ENCODE results near the gene GDPD1. TPM values are rescaled to one million over a fixed set of nuclear protein-coding genes. Genes with fewer than 3 reads are reported as not detected.
"Not testable (repeated sequence)": the region's sequence is repeated elsewhere in the genome, so short reads cannot be mapped to it uniquely, and the experiment has no call there.

The GDPD1 gene
- total and polyA plus RNA-seq, 4 donors, result 1.2 to 8.7 (median 2.1) TPM

GRCh38 chr17:59284317-59284716 is 64.0 kb downstream of the GDPD1 start:
- no peak for ATAC-seq (ENCODE audit: insufficient read depth, low FRiP score)
- TF ChIP-seq CTCF (IDR thresholded peaks at IDR 0.05; ENCODE audit: control extremely low read depth, extremely low read depth), result no peak
- H3K27ac ChIP-seq (ENCODE audit: low read depth in 1 of 2, low read length in 1 of 2), result no peak overlapping the region
- no peak overlapping the region for H3K4me3 ChIP-seq
- WGBS, 2 donors, result 62 to 69% methylated on average over 4 of the region's 4 CpGs
- H3K36me3 ChIP-seq (ENCODE audit: control insufficient read depth in 4 of 4, insufficient read depth in 4 of 4, low read length in 4 of 4), result no peaks in the 10 kb centered on the region
- no peaks in the 10 kb centered on the region for H3K9me3 ChIP-seq (ENCODE audit: control insufficient read depth in 4 of 4, insufficient read depth in 3 of 4, low read length in 3 of 4)
- no peaks in the 10 kb centered on the region for H3K27me3 ChIP-seq (ENCODE audit: control insufficient read depth in 3 of 3, insufficient read depth in 3 of 3, low read length in 2 of 3)
- H3K4me1 ChIP-seq (ENCODE audit: control insufficient read depth in 5 of 5, insufficient read depth in 5 of 5, low read length in 5 of 5), result no peaks in the 10 kb centered on the region
- DNase-seq, result no peak
- no peak overlapping the region for H3K9ac ChIP-seq (ENCODE audit: insufficient read depth in 1 of 2, low read length in 2 of 2)

- Histone ChIP-seq H3K36me3 (ENCODE audit: control insufficient read depth in 4 of 4, insufficient read depth in 4 of 4, low read length in 4 of 4) (no peaks in the 10 kb centered on the region), H3K9ac (ENCODE audit: insufficient read depth in 1 of 2, low read length in 2 of 2) (no peak overlapping the region), H3K9me3 (ENCODE audit: control insufficient read depth in 4 of 4, insufficient read depth in 3 of 4, low read length in 3 of 4) (no peaks in the 10 kb centered on the region), H3K27ac (ENCODE audit: low read depth in 1 of 2, low read length in 1 of 2) (no peak overlapping the region), H3K4me1 (ENCODE audit: control insufficient read depth in 5 of 5, insufficient read depth in 5 of 5, low read length in 5 of 5) (no peaks in the 10 kb centered on the region), H3K4me3 (no peak overlapping the region), H3K27me3 (ENCODE audit: control insufficient read depth in 3 of 3, insufficient read depth in 3 of 3, low read length in 2 of 3) (no peaks in the 10 kb centered on the region)
- DNase-seq, result no peak
- 28 to 36% methylated on average over 1 of the region's 1 CpG for WGBS, 2 donors
- no peak for TF ChIP-seq CTCF (IDR thresholded peaks at IDR 0.05; ENCODE audit: control extremely low read depth, extremely low read depth)
- ATAC-seq (ENCODE audit: insufficient read depth, low FRiP score), result no peak
Observed at GRCh38 chr17:59287452-59287851, 67.1 kb downstream of the GDPD1 start.

GRCh38 chr17:59287891-59288290 is 67.6 kb downstream of the GDPD1 start:
- DNase-seq (no peak), ATAC-seq (ENCODE audit: insufficient read depth, low FRiP score) (no peak)
- H3K27me3 ChIP-seq (ENCODE audit: control insufficient read depth in 3 of 3, insufficient read depth in 3 of 3, low read length in 2 of 3), result no peaks in the 10 kb centered on the region
- WGBS, 2 donors, result 77 to 80% methylated on average over 3 of the region's 3 CpGs
- no peak for TF ChIP-seq CTCF (IDR thresholded peaks at IDR 0.05; ENCODE audit: control extremely low read depth, extremely low read depth)
- H3K36me3 ChIP-seq (ENCODE audit: control insufficient read depth in 4 of 4, insufficient read depth in 4 of 4, low read length in 4 of 4), result no peaks in the 10 kb centered on the region
- no peak overlapping the region for H3K4me3 ChIP-seq
- H3K9ac ChIP-seq (ENCODE audit: insufficient read depth in 1 of 2, low read length in 2 of 2), result no peak overlapping the region
- H3K4me1 ChIP-seq (ENCODE audit: control insufficient read depth in 5 of 5, insufficient read depth in 5 of 5, low read length in 5 of 5), result no peaks in the 10 kb centered on the region
- H3K27ac ChIP-seq (ENCODE audit: low read depth in 1 of 2, low read length in 1 of 2), result no peak overlapping the region
- no peaks in the 10 kb centered on the region for H3K9me3 ChIP-seq (ENCODE audit: control insufficient read depth in 4 of 4, insufficient read depth in 3 of 4, low read length in 3 of 4)

- no peaks in the 10 kb centered on the region for H3K4me1 ChIP-seq (ENCODE audit: control insufficient read depth in 5 of 5, insufficient read depth in 5 of 5, low read length in 5 of 5)
- no peaks in the 10 kb centered on the region for H3K36me3 ChIP-seq (ENCODE audit: control insufficient read depth in 4 of 4, insufficient read depth in 4 of 4, low read length in 4 of 4)
- H3K27me3 ChIP-seq (ENCODE audit: control insufficient read depth in 3 of 3, insufficient read depth in 3 of 3, low read length in 2 of 3), result no peaks in the 10 kb centered on the region
- peak overlapping the region in 1 of 2 donors; percentile 79 for H3K27ac ChIP-seq (ENCODE audit: low read depth in 1 of 2, low read length in 1 of 2)
- DNase-seq (no peak), ATAC-seq (ENCODE audit: insufficient read depth, low FRiP score) (no peak)
- no peak for TF ChIP-seq CTCF (IDR thresholded peaks at IDR 0.05; ENCODE audit: control extremely low read depth, extremely low read depth)
- H3K9ac ChIP-seq (ENCODE audit: insufficient read depth in 1 of 2, low read length in 2 of 2), result no peak overlapping the region
- no peak overlapping the region for H3K4me3 ChIP-seq
- 40 to 61% methylated on average over 3 of the region's 3 CpGs for WGBS, 2 donors
- H3K9me3 ChIP-seq (ENCODE audit: control insufficient read depth in 4 of 4, insufficient read depth in 3 of 4, low read length in 3 of 4), result no peaks in the 10 kb centered on the region
Observed at GRCh38 chr17:59289981-59290301, 69.6 kb downstream of the GDPD1 start.

GRCh38 chr17:59290302-59290998 is 70.1 kb downstream of the GDPD1 start:
- H3K4me1 ChIP-seq (ENCODE audit: control insufficient read depth in 5 of 5, insufficient read depth in 5 of 5, low read length in 5 of 5); H3K36me3 ChIP-seq (ENCODE audit: control insufficient read depth in 4 of 4, insufficient read depth in 4 of 4, low read length in 4 of 4); H3K27me3 ChIP-seq (ENCODE audit: control insufficient read depth in 3 of 3, insufficient read depth in 3 of 3, low read length in 2 of 3); ATAC-seq (ENCODE audit: insufficient read depth, low FRiP score); H3K4me3 ChIP-seq; H3K9ac ChIP-seq (ENCODE audit: insufficient read depth in 1 of 2, low read length in 2 of 2); H3K9me3 ChIP-seq (ENCODE audit: control insufficient read depth in 4 of 4, insufficient read depth in 3 of 4, low read length in 3 of 4): not testable (repeated sequence)
- peak overlapping the region in 1 of 2 donors; percentile 79 for H3K27ac ChIP-seq (ENCODE audit: low read depth in 1 of 2, low read length in 1 of 2)
- peak; percentile 32 to 64 (median 34) for DNase-seq
- 13 to 26% methylated on average over 12 of the region's 12 CpGs for WGBS, 2 donors
